ENCODE measurements around the gene IL11. TPM values are rescaled to one million over a fixed set of nuclear protein-coding genes. Genes with fewer than 3 reads are reported as not detected.

IL11 gene
- total RNA-seq (2014; rRNA removed; shearing (Covaris generic)), result 12.8 and 28.7 TPM in 2 replicates
- polyA plus RNA-seq (2016; fragmentation: Nextera tagmentation; extraction: Ambion mirVana), result 6.7 and 6.9 TPM in 2 replicates

GRCh38 chr19:55370305-55370988, at the start of gene IL11:
Gene IL11 (minus strand): TSS chr19:55370463. CDS start chr19:55370310, 153 bp downstream.
- in situ Hi-C loops (cut with MboI), result no loop called here
- 1 to 4% methylated on average over 16 to 31 of the region's 32 CpGs for WGBS, 2 experiments (ENCODE audit: low coverage in 1 of 2, low lambda C conversion rate in 2 of 2, missing lambda C conversion rate in 2 of 2)
- peak within 1 kb of the TSS; percentile 93 for H3K4me2 ChIP-seq (ENCODE audit: unreplicated experiment)
- no peaks in the 10 kb centered on the region for H3K27me3 ChIP-seq (replicated peaks; ENCODE audit: insufficient read depth)
- H3K9me2 ChIP-seq (ENCODE audit: insufficient read depth), result no peaks in the 10 kb centered on the region
- no peaks in the 10 kb centered on the region for H4K20me1 ChIP-seq (ENCODE audit: insufficient read depth)
- peak; percentile 92 for DNase-seq
- TF ChIP-seq EZH2 (IDR thresholded peaks at IDR 0.05; ENCODE audit: insufficient read depth, poor library complexity, severe bottlenecking), result no peak
- no peak for TF ChIP-seq EZH2phosphoT487 (IDR thresholded peaks at IDR 0.05; ENCODE audit: insufficient read depth, low read depth)
- H3K9ac ChIP-seq, result peak within 1 kb of the TSS; percentile 87
- H3K27ac ChIP-seq, result peak within 1 kb of the TSS; percentile 86
- H3F3A ChIP-seq (ENCODE audit: insufficient read depth), result peaks cover 25% of the 10 kb centered on the region
- no peaks in the 10 kb centered on the region; the same call in 1 of the 2 replicates for H3K36me3 ChIP-seq (ENCODE audit: low read depth)
- H3K4me1 ChIP-seq (ENCODE audit: insufficient read depth), result peaks cover 29% of the 10 kb centered on the region
- peak within 1 kb of the TSS; percentile 87 for H2AFZ ChIP-seq
- no peaks in the 10 kb centered on the region for H3K9me3 ChIP-seq (ENCODE audit: low read depth)
- H3K79me2 ChIP-seq (ENCODE audit: insufficient read depth), result peaks cover 8% of the 10 kb centered on the region
- peak within 1 kb of the TSS; percentile 92 for H3K4me3 ChIP-seq

GRCh38 chr19:55419624-55420236, 49.5 kb upstream of the IL11 start:
- Histone ChIP-seq H4K20me1 (ENCODE audit: insufficient read depth) (no peaks in the 10 kb centered on the region), H3K27me3 (replicated peaks; ENCODE audit: insufficient read depth) (peaks cover 18% of the 10 kb centered on the region; the same call in 1 of the 2 replicates), H3K9me3 (ENCODE audit: low read depth) (no peaks in the 10 kb centered on the region), H3K27ac (no peak overlapping the region), H3K9me2 (ENCODE audit: insufficient read depth) (no peaks in the 10 kb centered on the region), H3K4me1 (ENCODE audit: insufficient read depth) (no peaks in the 10 kb centered on the region), H3F3A (ENCODE audit: insufficient read depth) (no peaks in the 10 kb centered on the region), H2AFZ (no peak overlapping the region), H3K79me2 (ENCODE audit: insufficient read depth) (no peaks in the 10 kb centered on the region), H3K4me3 (no peak overlapping the region), H3K9ac (no peak overlapping the region), H3K36me3 (ENCODE audit: low read depth) (no peaks in the 10 kb centered on the region), H3K4me2 (ENCODE audit: unreplicated experiment) (no peak overlapping the region)
- in situ Hi-C loops (cut with MboI), result loop anchor here (10.0 kb wide), 1 partner anchor 275 kb away; the partner anchor contains the start of gene TNNT1
- TF ChIP-seq EZH2 (IDR thresholded peaks at IDR 0.05; ENCODE audit: insufficient read depth, poor library complexity, severe bottlenecking) (no peak), EZH2phosphoT487 (IDR thresholded peaks at IDR 0.05; ENCODE audit: insufficient read depth, low read depth) (no peak)
- WGBS, 2 experiments (ENCODE audit: low coverage in 1 of 2, low lambda C conversion rate in 2 of 2, missing lambda C conversion rate in 2 of 2), result 34 to 41% methylated on average over 5 of the region's 5 CpGs
- DNase-seq, result no peak

DNA sequence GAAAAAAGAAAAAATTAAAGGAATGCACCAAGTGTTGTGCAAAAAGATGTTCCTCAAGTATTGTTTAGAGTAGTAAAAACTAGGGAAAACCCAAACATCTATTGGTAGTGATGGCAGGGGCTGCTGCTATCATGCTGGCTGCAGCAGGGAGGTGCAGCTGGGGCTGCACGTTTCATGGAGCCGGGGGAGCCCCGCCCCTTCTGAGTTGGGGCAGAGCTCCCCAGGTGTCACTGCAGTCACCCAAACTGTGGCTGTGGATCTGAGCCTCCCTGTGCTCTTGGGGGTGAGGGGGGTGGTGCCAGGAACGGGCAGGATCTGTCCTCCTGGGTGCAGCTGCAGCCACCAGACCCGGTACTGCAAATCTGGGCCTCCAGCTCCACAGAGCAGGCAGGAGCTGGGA, 48.8 kb upstream of the IL11 start:
- Histone ChIP-seq H2AFZ (no peak overlapping the region), H3F3A (ENCODE audit: insufficient read depth) (no peaks in the 10 kb centered on the region), H3K9me3 (ENCODE audit: low read depth) (no peaks in the 10 kb centered on the region), H3K36me3 (ENCODE audit: low read depth) (no peaks in the 10 kb centered on the region), H3K4me1 (ENCODE audit: insufficient read depth) (no peaks in the 10 kb centered on the region), H3K9me2 (ENCODE audit: insufficient read depth) (no peaks in the 10 kb centered on the region), H3K4me3 (no peak overlapping the region), H3K4me2 (ENCODE audit: unreplicated experiment) (no peak overlapping the region), H4K20me1 (ENCODE audit: insufficient read depth) (no peaks in the 10 kb centered on the region), H3K27me3 (replicated peaks; ENCODE audit: insufficient read depth) (peaks cover 13% of the 10 kb centered on the region; the same call in 1 of the 2 replicates), H3K9ac (no peak overlapping the region), H3K79me2 (ENCODE audit: insufficient read depth) (no peaks in the 10 kb centered on the region), H3K27ac (no peak overlapping the region)
- in situ Hi-C loops (cut with MboI), result loop anchor here (10.0 kb wide), 1 partner anchor 274 kb away; the partner anchor contains the start of gene TNNT1
- DNase-seq, result no peak
- WGBS, 2 experiments (ENCODE audit: low coverage in 1 of 2, low lambda C conversion rate in 2 of 2, missing lambda C conversion rate in 2 of 2), result 12 to 22% methylated on average over 4 to 5 of the region's 5 CpGs
- TF ChIP-seq EZH2phosphoT487 (IDR thresholded peaks at IDR 0.05; ENCODE audit: insufficient read depth, low read depth) (no peak), EZH2 (IDR thresholded peaks at IDR 0.05; ENCODE audit: insufficient read depth, poor library complexity, severe bottlenecking) (no peak)

DNA sequence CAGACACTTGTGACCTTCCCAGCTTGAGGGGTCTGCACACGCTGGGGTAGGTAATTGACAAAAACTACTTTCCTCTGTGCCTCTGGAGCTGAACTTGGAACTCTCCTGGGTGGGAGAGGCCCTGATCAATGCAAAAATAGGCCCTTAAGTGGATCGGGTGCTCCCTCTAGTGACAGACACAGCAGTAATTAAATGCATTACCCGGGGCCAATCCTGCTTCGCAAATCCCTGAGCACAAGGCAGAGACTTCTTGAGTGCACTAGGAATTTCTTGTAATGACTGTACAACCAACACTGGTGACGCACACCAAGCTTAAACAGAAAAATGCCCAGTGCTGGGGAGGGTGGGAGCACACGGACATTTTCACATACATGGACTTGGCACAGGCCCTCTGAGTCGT, 47.9 kb upstream of the IL11 start:
- H3K27ac ChIP-seq, result no peak overlapping the region
- H4K20me1 ChIP-seq (ENCODE audit: insufficient read depth), result no peaks in the 10 kb centered on the region
- in situ Hi-C loops (cut with MboI), result loop anchor here (10.0 kb wide), 1 partner anchor 273 kb away; the partner anchor contains the start of gene TNNT1
- no peak overlapping the region for H2AFZ ChIP-seq
- TF ChIP-seq EZH2 (IDR thresholded peaks at IDR 0.05; ENCODE audit: insufficient read depth, poor library complexity, severe bottlenecking), result no peak
- no peak for TF ChIP-seq EZH2phosphoT487 (IDR thresholded peaks at IDR 0.05; ENCODE audit: insufficient read depth, low read depth)
- no peaks in the 10 kb centered on the region for H3K36me3 ChIP-seq (ENCODE audit: low read depth)
- H3K79me2 ChIP-seq (ENCODE audit: insufficient read depth), result no peaks in the 10 kb centered on the region
- no peaks in the 10 kb centered on the region for H3F3A ChIP-seq (ENCODE audit: insufficient read depth)
- H3K27me3 ChIP-seq (replicated peaks; ENCODE audit: insufficient read depth), result 0 out of 2 replicates have a peak, but pooled peaks cover 5% of the 10 kb centered on the region
- H3K4me1 ChIP-seq (ENCODE audit: insufficient read depth), result no peaks in the 10 kb centered on the region
- 5 to 10% methylated on average over 7 of the region's 7 CpGs for WGBS, 2 experiments (ENCODE audit: low coverage in 1 of 2, low lambda C conversion rate in 2 of 2, missing lambda C conversion rate in 2 of 2)
- peak; percentile 95 for DNase-seq
- H3K9me2 ChIP-seq (ENCODE audit: insufficient read depth), result no peaks in the 10 kb centered on the region
- no peak overlapping the region for H3K4me2 ChIP-seq (ENCODE audit: unreplicated experiment)
- no peak overlapping the region for H3K9ac ChIP-seq
- no peak overlapping the region for H3K4me3 ChIP-seq
- no peaks in the 10 kb centered on the region for H3K9me3 ChIP-seq (ENCODE audit: low read depth)
